GM21526 (cell line): ENCODE data around the gene TRIM22.
"Not testable (repeated sequence)": the region's sequence is repeated elsewhere in the genome, so short reads cannot be mapped to it uniquely, and the experiment has no call there.

ENCODE experiments used
- ATAC-seq: cut with Tn5 transposase; IDR thresholded peaks from one replicate; pipeline ENCODE4 v1.9.1; 2021; ENCODE audit warnings: moderate library complexity; ENCODE audit not compliant: unreplicated experiment, low FRiP score

TRIM22 gene, protein sequence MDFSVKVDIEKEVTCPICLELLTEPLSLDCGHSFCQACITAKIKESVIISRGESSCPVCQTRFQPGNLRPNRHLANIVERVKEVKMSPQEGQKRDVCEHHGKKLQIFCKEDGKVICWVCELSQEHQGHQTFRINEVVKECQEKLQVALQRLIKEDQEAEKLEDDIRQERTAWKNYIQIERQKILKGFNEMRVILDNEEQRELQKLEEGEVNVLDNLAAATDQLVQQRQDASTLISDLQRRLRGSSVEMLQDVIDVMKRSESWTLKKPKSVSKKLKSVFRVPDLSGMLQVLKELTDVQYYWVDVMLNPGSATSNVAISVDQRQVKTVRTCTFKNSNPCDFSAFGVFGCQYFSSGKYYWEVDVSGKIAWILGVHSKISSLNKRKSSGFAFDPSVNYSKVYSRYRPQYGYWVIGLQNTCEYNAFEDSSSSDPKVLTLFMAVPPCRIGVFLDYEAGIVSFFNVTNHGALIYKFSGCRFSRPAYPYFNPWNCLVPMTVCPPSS

DNA sequence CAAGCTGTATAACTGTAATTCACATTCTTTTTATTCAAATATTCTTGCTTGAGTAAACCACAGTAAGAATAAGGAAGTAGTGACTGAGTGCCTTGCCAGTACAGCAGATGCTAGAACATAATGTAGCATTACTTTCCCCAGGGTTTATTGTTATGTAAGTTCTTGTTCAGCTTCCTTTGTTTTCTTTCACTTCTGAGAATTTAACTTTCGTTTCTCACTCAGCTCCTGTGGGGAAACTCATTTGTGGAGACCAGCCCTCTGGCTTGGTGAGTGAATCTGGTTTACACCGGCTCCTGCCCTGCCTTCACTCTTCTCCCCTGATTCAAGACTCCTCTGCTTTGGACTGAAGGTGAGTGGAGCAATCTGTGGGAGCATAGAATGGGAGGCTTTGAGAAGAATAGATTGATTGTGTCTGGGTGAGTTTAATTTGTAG is at the start of gene TRIM22:
TSS of gene TRIM22 (plus strand) at position 240 of the 433 bp plus-strand sequence. CDS start 6,443 bp downstream, outside the sequence.
- peak; percentile 76 for ATAC-seq

- ATAC-seq: no peak
Observed at GRCh38 chr11:5639953-5640352, 49.6 kb upstream of the TRIM22 start.

GRCh38 chr11:5643585-5643984 is 46.0 kb upstream of the TRIM22 start:
- no peak for ATAC-seq

DNA sequence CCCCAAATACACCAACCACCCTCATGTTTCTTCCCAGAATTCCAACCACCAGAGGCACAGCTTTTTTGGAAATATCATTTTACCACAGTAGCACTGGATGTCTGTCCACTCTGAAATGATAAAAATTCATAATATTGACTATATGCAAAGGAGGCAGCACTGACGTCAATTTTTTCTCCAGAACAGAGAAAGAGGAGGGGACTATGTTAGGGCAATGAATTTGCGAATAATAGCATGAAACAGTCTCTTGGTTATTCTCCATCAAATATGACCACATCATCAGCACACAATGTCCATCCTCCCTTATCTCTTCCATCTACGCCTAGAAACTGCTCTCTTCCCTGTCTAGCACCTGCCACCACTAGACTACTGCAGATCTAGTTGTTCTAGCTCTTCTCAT is 43.5 kb upstream of the TRIM22 start:
- ATAC-seq: no peak

DNA sequence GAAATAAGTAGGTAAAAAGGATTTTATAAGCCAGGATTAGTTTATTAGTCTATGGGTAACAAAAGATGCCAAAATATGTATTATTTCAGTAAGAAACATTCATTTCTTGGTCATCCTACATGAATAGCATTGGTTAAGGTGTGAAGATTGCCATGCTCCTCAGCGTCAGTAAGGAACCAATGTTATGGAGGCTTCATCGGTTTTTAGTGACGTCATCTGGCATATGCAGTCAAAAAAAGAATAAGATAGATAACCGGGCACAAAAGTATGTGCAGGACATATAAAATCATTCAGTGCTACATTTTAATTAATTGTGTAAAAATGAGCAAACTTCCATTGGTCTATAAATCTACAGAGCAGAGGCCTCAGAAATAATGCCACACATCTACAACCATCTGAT is 34.1 kb upstream of the TRIM22 start:
- ATAC-seq: no peak

- ATAC-seq: not testable (repeated sequence)
Observed at GRCh38 chr11:5656956-5657355, 32.6 kb upstream of the TRIM22 start.

DNA sequence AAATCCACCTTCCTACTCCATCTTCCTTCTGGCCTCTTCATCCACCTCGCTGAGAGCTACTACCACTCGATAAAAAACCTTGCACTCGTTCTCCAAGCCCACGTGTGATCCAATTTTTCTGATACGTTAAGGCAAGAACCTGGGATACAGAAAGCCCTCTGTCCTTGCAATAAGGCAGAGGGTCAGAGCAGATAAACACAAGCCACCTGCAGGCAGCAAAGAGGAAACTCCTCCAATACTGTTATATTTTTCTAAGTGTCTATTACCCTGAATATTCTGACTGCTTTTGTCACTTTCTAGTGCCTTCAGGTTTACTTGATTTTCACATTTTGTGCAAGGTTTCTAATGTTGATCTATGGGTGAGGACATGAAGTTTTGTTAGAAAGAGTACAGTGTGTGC is 31.3 kb upstream of the TRIM22 start:
- no peak for ATAC-seq

DNA sequence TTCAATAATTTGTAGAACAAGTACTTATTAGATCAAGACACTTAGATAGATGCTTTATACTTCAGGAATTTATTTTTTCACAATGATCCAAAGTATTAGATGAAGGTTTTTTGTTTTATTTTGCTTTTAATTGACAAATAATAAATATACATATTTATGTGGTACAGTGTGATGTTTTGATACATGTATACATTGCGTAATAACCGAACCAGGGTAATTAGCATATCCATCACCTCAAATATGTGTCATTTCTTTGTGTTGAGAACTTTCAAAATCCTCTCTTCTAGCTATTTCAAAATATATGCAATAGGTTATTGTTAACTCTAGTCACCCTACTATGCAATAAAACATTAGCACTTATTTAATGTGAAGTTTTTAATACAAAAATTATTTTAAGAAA is 26.1 kb upstream of the TRIM22 start:
- ATAC-seq: no peak

DNA sequence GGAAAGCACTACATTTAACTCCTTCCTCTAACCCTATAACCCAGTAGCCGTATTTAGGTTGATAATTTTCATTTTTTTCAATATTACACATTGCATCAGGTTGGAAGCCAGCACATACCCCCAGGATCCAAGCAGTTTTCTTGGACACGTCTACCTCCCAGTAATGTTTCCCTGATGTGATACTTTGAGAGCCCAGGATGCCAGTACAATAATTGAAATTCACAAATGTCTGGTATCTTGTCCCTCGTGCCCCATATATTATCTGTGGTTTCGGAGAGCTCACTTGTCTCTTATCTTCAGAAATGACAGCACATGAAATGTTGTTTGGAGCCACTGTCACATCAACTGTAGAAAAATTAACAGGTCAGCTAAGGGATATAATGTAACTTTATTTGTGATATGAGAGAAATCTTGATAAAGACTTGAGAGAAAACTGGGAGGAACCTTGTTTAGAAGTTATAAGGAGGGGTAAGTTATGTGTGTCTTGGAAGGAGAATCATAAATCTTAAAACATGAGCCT is 24.5 kb upstream of the TRIM22 start:
- no peak for ATAC-seq

- no peak for ATAC-seq
Observed at GRCh38 chr11:5665746-5666401, 23.7 kb upstream of the TRIM22 start.

GRCh38 chr11:5666402-5666793 is 23.2 kb upstream of the TRIM22 start:
- ATAC-seq: no peak

GRCh38 chr11:5671831-5672230 is 17.8 kb upstream of the TRIM22 start:
- no peak for ATAC-seq

GRCh38 chr11:5674391-5674790 is 15.2 kb upstream of the TRIM22 start:
- ATAC-seq: no peak

GRCh38 chr11:5679811-5680210 is 9.8 kb upstream of the TRIM22 start:
- ATAC-seq: no peak

DNA sequence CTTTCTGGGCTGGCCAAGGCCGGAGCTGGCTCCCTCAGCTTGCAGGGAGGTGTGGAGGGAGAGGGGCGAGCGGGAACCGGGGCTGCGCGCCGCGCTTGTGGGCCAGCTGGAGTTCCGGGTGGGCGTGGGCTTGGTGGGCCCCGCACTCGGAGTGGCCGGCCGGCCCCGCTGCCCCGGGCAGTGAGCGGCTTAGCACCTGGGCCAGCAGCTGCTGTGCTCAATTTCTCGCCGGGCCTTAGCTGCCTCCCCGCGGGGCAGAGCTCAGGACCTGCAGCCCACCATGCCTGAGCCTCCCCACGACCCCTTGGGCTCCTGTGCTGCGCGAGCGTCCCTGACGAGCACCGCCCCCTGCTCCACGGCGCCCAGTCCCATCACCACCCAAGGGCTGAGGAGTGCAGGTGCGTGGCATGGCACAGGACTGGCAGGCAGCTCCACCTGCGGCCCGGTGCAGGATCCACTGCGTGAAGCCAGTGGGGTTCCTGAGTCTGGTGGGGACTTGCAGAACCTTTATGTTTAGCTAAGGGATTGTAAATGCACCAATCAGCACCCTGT is 6.6 kb upstream of the TRIM22 start:
- not testable (repeated sequence) for ATAC-seq

- not testable (repeated sequence) for ATAC-seq
Observed at GRCh38 chr11:5683620-5684019, 6.0 kb upstream of the TRIM22 start.

- ATAC-seq: peak; percentile 7
Observed at GRCh38 chr11:5684036-5684645, 5.4 kb upstream of the TRIM22 start.

- peak; percentile 76 for ATAC-seq
Observed at GRCh38 chr11:5684646-5685362, 4.8 kb upstream of the TRIM22 start, which contains the start of gene TRIM5. Gene TRIM5, minus strand, starts transcription at chr11:5685074. Its CDS starts 4,897 bp downstream, at chr11:5680177.

- no peak for ATAC-seq
Observed at GRCh38 chr11:5686426-5686825, 3.2 kb upstream of the TRIM22 start.

GRCh38 chr11:5688482-5688881 is 1.1 kb upstream of the TRIM22 start:
- ATAC-seq: no peak
